ENCODE measurements around the gene LECT2. TPM values are rescaled to one million over a fixed set of nuclear protein-coding genes. Genes with fewer than 3 reads are reported as not detected.

LECT2 gene
- total RNA-seq, 1 donor from 2014 or later = not detected

GRCh38 chr5:135944564-135944963, 10.2 kb downstream of the LECT2 start:
- DNase-seq = no peak
- Histone ChIP-seq H3K4me1 (no peaks in the 10 kb centered on the region), H3K4me3 (no peak overlapping the region), H3K36me3 (no peaks in the 10 kb centered on the region), H3K27ac (replicated peaks) (no peak overlapping the region), H3K9me3 (replicated peaks) (no peaks in the 10 kb centered on the region), H3K27me3 (ENCODE audit: low read depth) (peaks cover 9% of the 10 kb centered on the region)
- intact Hi-C loops (cut with micrococcal nuclease) = loop anchor here (5.0 to 10.0 kb wide), 2 partner anchors 118 to 230 kb away; no protein-coding TSS in a partner anchor
- TF ChIP-seq, protein P1, sequence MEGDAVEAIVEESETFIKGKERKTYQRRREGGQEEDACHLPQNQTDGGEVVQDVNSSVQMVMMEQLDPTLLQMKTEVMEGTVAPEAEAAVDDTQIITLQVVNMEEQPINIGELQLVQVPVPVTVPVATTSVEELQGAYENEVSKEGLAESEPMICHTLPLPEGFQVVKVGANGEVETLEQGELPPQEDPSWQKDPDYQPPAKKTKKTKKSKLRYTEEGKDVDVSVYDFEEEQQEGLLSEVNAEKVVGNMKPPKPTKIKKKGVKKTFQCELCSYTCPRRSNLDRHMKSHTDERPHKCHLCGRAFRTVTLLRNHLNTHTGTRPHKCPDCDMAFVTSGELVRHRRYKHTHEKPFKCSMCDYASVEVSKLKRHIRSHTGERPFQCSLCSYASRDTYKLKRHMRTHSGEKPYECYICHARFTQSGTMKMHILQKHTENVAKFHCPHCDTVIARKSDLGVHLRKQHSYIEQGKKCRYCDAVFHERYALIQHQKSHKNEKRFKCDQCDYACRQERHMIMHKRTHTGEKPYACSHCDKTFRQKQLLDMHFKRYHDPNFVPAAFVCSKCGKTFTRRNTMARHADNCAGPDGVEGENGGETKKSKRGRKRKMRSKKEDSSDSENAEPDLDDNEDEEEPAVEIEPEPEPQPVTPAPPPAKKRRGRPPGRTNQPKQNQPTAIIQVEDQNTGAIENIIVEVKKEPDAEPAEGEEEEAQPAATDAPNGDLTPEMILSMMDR (IDR thresholded peaks at IDR 0.05; ENCODE audit: borderline replicate concordance) = no peak

- Histone ChIP-seq H3K4me1 (no peaks in the 10 kb centered on the region), H3K27ac (replicated peaks) (no peak overlapping the region), H3K36me3 (no peaks in the 10 kb centered on the region), H3K4me3 (no peak overlapping the region), H3K27me3 (ENCODE audit: low read depth) (peaks cover 9% of the 10 kb centered on the region), H3K9me3 (replicated peaks) (no peaks in the 10 kb centered on the region)
- TF ChIP-seq, protein P1 (IDR thresholded peaks at IDR 0.05; ENCODE audit: borderline replicate concordance) = no peak
- intact Hi-C loops (cut with micrococcal nuclease) = loop anchor here (5.0 to 10.0 kb wide), 2 partner anchors 120 to 233 kb away; no protein-coding TSS in a partner anchor
- DNase-seq = no peak
These were observed 12.5 kb downstream of the LECT2 start for GRCh38 chr5:135942202-135942771.

DNA sequence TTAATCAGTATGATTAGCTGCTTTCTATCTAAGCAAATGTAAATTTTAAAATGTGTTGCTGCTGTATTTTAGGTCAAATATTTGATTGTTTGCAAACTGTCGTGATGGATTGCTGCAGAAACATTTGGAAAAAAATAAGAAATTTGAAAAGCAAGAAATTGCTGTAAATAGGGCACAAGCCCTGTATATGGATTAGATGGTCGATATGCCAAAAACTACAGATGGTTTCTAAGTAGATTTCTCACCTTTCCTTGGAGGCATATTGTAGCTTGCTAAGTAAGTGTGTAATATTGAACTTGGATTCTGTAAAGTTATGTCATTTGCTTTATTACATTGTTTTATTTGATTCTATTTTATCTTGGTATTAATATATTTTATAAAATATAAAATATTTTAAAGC, 13.1 kb downstream of the LECT2 start:
- Histone ChIP-seq H3K9me3 (replicated peaks) (no peaks in the 10 kb centered on the region), H3K27me3 (ENCODE audit: low read depth) (peaks cover 9% of the 10 kb centered on the region), H3K27ac (replicated peaks) (no peak overlapping the region), H3K36me3 (no peaks in the 10 kb centered on the region), H3K4me1 (no peaks in the 10 kb centered on the region), H3K4me3 (no peak overlapping the region)
- TF ChIP-seq, protein P1 (IDR thresholded peaks at IDR 0.05; ENCODE audit: borderline replicate concordance) = no peak
- DNase-seq = no peak
- intact Hi-C loops (cut with micrococcal nuclease) = loop anchor here (5.0 to 10.0 kb wide), 2 partner anchors 121 to 233 kb away; no protein-coding TSS in a partner anchor

GRCh38 chr5:135937245-135937911, 17.4 kb downstream of the LECT2 start:
- Histone ChIP-seq H3K4me1 (no peaks in the 10 kb centered on the region), H3K36me3 (no peaks in the 10 kb centered on the region), H3K27ac (replicated peaks) (no peak overlapping the region), H3K9me3 (replicated peaks) (no peaks in the 10 kb centered on the region), H3K4me3 (no peak overlapping the region), H3K27me3 (ENCODE audit: low read depth) (peaks cover 9% of the 10 kb centered on the region)
- intact Hi-C loops (cut with micrococcal nuclease) = no loop called here
- TF ChIP-seq, protein P1 (IDR thresholded peaks at IDR 0.05; ENCODE audit: borderline replicate concordance) = no peak
- DNase-seq = no peak

GRCh38 chr5:135934939-135935338, 19.8 kb downstream of the LECT2 start:
- no peak for DNase-seq
- intact Hi-C loops (cut with micrococcal nuclease) = no loop called here
- H3K36me3 ChIP-seq = no peaks in the 10 kb centered on the region
- peaks cover 31% of the 10 kb centered on the region for H3K27me3 ChIP-seq (ENCODE audit: low read depth)
- H3K27ac ChIP-seq (replicated peaks) = no peak overlapping the region
- TF ChIP-seq, protein P1 (IDR thresholded peaks at IDR 0.05; ENCODE audit: borderline replicate concordance) = no peak
- H3K4me3 ChIP-seq = no peak overlapping the region
- H3K4me1 ChIP-seq = peaks cover 10% of the 10 kb centered on the region
- no peaks in the 10 kb centered on the region for H3K9me3 ChIP-seq (replicated peaks)
